ENCODE measurements around the gene MYLK. TPM values are rescaled to one million over a fixed set of nuclear protein-coding genes. Genes with fewer than 3 reads are reported as not detected.

MYLK gene
- total RNA-seq, 4 donors from 2014 or later, result 32.0 to 81.2 (median 61.5) TPM

- 54 to 59% methylated on average over 1 of the region's 1 CpG for WGBS, 2 donors
- H3K27ac ChIP-seq, result no peak overlapping the region
- H3K4me1 ChIP-seq, result no peaks in the 10 kb centered on the region
- no peaks in the 10 kb centered on the region for H3K36me3 ChIP-seq
- TF ChIP-seq CTCF (IDR thresholded peaks at IDR 0.05) (no peak), POLR2A (IDR thresholded peaks at IDR 0.05) (no peak), EP300 (IDR thresholded peaks at IDR 0.05) (no peak)
- no peak for DNase-seq (ENCODE audit: low spot score in 2 of 2)
- H3K27me3 ChIP-seq, result no peaks in the 10 kb centered on the region
- peaks cover 0 to 16% (median 1%) of the 10 kb centered on the region in 4 donors for H3K9me3 ChIP-seq
- no peak overlapping the region for H3K4me3 ChIP-seq
Observed at GRCh38 chr3:123833398-123833785, 50.7 kb downstream of the MYLK start.

DNA sequence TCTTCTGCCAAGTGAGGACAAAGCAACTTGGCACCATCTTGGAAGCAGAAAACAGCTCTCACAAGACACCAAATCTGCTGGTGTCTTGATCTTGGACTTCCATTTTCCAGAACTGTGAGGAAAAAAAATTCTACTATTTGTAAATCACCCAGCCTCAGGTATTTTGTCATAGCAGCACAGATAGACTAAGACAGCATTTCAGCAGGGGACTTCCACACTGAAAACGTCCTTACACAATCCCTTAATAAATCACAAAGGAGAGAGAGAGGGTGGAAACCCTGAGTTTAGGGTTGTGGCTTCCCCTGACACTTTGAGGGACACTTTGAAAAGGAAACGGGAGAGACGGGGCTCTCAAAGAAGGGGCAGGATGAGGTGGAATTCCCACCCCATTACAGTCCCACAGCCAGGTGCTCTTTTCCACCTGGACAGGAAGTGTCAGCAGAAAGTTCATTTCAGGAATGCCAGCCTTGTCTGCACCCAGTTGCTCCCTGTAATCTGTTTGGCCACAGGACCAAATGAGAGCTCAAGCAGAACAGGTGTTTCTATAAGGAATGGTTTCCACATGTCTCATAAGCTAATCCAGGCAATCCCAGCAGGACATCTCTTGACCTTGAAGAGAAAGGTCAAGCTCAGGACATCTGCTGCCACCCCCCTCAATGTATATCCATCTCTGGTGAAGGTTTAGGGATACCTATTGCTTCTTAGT, 51.3 kb downstream of the MYLK start:
- Histone ChIP-seq H3K27me3 (no peaks in the 10 kb centered on the region), H3K36me3 (no peaks in the 10 kb centered on the region), H3K4me3 (no peak overlapping the region), H3K27ac (no peak overlapping the region), H3K4me1 (no peaks in the 10 kb centered on the region), H3K9me3 (peaks cover 0 to 17% (median 4%) of the 10 kb centered on the region in 4 donors)
- WGBS, 2 donors, result 46 to 53% methylated on average over 3 of the region's 3 CpGs
- TF ChIP-seq EP300 (IDR thresholded peaks at IDR 0.05), result no peak
- TF ChIP-seq POLR2A (IDR thresholded peaks at IDR 0.05), result no peak
- no peak for TF ChIP-seq CTCF (IDR thresholded peaks at IDR 0.05)
- no peak for DNase-seq (ENCODE audit: low spot score in 2 of 2)

GRCh38 chr3:123831420-123831819, 52.7 kb downstream of the MYLK start:
- WGBS, 2 donors, result 47 to 59% methylated on average over 7 of the region's 7 CpGs
- no peak overlapping the region for H3K4me3 ChIP-seq

DNA sequence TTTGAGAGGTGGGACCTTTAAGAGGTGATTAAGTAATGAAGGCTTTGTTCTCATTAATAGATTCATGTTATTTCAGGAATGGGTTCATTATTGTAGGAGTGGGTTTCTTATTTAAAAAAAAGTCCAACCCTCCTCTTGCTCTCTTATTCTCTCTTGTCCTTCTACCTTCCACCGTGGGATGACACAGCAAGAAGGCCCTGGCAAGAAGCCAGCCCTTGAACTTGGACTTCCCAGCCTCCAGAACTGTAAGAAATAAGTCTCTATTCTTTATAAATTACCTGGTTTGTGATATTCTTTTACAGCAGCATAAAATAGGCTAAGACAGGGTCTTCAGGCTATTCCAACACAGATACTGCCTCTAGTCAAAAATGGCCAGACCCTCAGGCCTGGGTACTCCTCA, 62.2 kb downstream of the MYLK start:
- Histone ChIP-seq H3K4me3 (no peak overlapping the region), H3K9me3 (peaks cover 0 to 18% (median 2%) of the 10 kb centered on the region in 4 donors), H3K27ac (no peak overlapping the region), H3K36me3 (no peaks in the 10 kb centered on the region), H3K4me1 (peaks cover 0 to 9% (median 5%) of the 10 kb centered on the region in 4 donors), H3K27me3 (no peaks in the 10 kb centered on the region)
- 77% methylated on average over 1 of the region's 1 CpG for WGBS, 2 donors
- TF ChIP-seq EP300 (IDR thresholded peaks at IDR 0.05) (no peak), CTCF (IDR thresholded peaks at IDR 0.05) (no peak), POLR2A (IDR thresholded peaks at IDR 0.05) (no peak)
- no peak for DNase-seq (ENCODE audit: low spot score in 2 of 2)

More at GRCh38 chr3:123831420-123831819, 52.7 kb downstream of the MYLK start:
- no peak overlapping the region for H3K27ac ChIP-seq
- H3K4me1 ChIP-seq, result no peaks in the 10 kb centered on the region
- DNase-seq (ENCODE audit: low spot score in 2 of 2), result no peak
- H3K36me3 ChIP-seq, result no peaks in the 10 kb centered on the region
- no peaks in the 10 kb centered on the region for H3K27me3 ChIP-seq
- TF ChIP-seq POLR2A (IDR thresholded peaks at IDR 0.05) (no peak), EP300 (IDR thresholded peaks at IDR 0.05) (no peak), CTCF (IDR thresholded peaks at IDR 0.05) (no peak)
- peaks cover 0 to 26% (median 10%) of the 10 kb centered on the region in 4 donors for H3K9me3 ChIP-seq

- H3K4me1 ChIP-seq, result peaks cover 0 to 14% (median 7%) of the 10 kb centered on the region in 4 donors
- DNase-seq (ENCODE audit: low spot score in 2 of 2), result no peak
- no peak for TF ChIP-seq CTCF (IDR thresholded peaks at IDR 0.05)
- no peak for TF ChIP-seq POLR2A (IDR thresholded peaks at IDR 0.05)
- no peak for TF ChIP-seq EP300 (IDR thresholded peaks at IDR 0.05)
- H3K36me3 ChIP-seq, result no peaks in the 10 kb centered on the region
- H3K4me3 ChIP-seq, result no peak overlapping the region
- H3K9me3 ChIP-seq, result no peaks in the 10 kb centered on the region
- H3K27ac ChIP-seq, result no peak overlapping the region
- H3K27me3 ChIP-seq, result no peaks in the 10 kb centered on the region
- 100% methylated on average over 1 of the region's 1 CpG for WGBS, 2 donors
Observed at GRCh38 chr3:123819949-123820348, 64.2 kb downstream of the MYLK start.

Measured in tibial nerve (tissue), 4 donors.